ENCODE data around the gene TBX5.

DNA sequence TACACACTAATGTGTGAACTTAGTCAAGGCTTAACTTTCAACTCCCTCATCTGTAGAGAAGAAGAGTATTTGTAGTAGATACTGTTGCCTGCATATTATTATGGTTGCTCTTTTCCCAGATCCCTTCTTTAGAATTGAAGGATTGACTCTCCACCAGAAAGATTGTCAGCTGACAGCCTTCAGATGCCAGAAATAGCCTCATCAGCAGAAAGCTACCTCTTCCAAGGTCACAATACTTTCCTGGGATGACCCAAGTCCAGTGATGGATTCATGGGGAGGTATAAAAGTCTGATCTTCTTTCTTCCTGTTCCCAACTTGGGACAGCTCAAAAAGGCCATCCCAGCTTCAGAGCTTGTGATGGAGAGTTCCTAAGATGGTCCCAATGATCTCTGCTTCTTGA, 78.2 kb downstream of the TBX5 start:
- TF ChIP-seq, protein P1, sequence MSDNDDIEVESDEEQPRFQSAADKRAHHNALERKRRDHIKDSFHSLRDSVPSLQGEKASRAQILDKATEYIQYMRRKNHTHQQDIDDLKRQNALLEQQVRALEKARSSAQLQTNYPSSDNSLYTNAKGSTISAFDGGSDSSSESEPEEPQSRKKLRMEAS (IDR thresholded peaks at IDR 0.05): no peak
- no peak for TF ChIP-seq CEBPB (IDR thresholded peaks at IDR 0.05)
- TF ChIP-seq YY1 (IDR thresholded peaks at IDR 0.05; ENCODE audit: low read depth): no peak
- TF ChIP-seq EP300 (IDR thresholded peaks at IDR 0.05; ENCODE audit: borderline replicate concordance): no peak
- TF ChIP-seq, protein P2, sequence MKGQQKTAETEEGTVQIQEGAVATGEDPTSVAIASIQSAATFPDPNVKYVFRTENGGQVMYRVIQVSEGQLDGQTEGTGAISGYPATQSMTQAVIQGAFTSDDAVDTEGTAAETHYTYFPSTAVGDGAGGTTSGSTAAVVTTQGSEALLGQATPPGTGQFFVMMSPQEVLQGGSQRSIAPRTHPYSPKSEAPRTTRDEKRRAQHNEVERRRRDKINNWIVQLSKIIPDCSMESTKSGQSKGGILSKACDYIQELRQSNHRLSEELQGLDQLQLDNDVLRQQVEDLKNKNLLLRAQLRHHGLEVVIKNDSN (IDR thresholded peaks at IDR 0.05): no peak
- TF ChIP-seq CREB1 (IDR thresholded peaks at IDR 0.05; ENCODE audit: low read depth): no peak
- no peak for TF ChIP-seq TEAD4 (IDR thresholded peaks at IDR 0.05)
- TF ChIP-seq RAD21 (IDR thresholded peaks at IDR 0.05; ENCODE audit: low read depth): no peak
- TF ChIP-seq, protein P3, sequence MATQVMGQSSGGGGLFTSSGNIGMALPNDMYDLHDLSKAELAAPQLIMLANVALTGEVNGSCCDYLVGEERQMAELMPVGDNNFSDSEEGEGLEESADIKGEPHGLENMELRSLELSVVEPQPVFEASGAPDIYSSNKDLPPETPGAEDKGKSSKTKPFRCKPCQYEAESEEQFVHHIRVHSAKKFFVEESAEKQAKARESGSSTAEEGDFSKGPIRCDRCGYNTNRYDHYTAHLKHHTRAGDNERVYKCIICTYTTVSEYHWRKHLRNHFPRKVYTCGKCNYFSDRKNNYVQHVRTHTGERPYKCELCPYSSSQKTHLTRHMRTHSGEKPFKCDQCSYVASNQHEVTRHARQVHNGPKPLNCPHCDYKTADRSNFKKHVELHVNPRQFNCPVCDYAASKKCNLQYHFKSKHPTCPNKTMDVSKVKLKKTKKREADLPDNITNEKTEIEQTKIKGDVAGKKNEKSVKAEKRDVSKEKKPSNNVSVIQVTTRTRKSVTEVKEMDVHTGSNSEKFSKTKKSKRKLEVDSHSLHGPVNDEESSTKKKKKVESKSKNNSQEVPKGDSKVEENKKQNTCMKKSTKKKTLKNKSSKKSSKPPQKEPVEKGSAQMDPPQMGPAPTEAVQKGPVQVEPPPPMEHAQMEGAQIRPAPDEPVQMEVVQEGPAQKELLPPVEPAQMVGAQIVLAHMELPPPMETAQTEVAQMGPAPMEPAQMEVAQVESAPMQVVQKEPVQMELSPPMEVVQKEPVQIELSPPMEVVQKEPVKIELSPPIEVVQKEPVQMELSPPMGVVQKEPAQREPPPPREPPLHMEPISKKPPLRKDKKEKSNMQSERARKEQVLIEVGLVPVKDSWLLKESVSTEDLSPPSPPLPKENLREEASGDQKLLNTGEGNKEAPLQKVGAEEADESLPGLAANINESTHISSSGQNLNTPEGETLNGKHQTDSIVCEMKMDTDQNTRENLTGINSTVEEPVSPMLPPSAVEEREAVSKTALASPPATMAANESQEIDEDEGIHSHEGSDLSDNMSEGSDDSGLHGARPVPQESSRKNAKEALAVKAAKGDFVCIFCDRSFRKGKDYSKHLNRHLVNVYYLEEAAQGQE (IDR thresholded peaks at IDR 0.05; ENCODE audit: low read depth): no peak
